Stomach (tissue), 9 donors: ENCODE data around the gene RBMS3. TPM values are rescaled to one million over a fixed set of nuclear protein-coding genes. Genes with fewer than 3 reads are reported as not detected.

Experiments used
- DNase-seq, 2 donors: peaks; one replicate each; pipeline versions ENCODE4 v3.0.0 to v3.0.0-alpha.2; 2013 to 2019
- H3K27ac ChIP-seq, 5 donors: fragments of 200-600 bp in 4 of 5; sonication (generic) in 4 of 5; one replicate each; pipeline ENCODE4 v1.5.1; 2013 to 2019; ENCODE audit warnings: mild to moderate bottlenecking in 1 of 5, moderate library complexity in 1 of 5
- H3K27me3 ChIP-seq, 3 donors: fragments of 200-600 bp; sonication (generic); one replicate each; pipeline ENCODE4 v1.5.1; 2017 to 2019; ENCODE audit warnings: mixed run types in 1 of 3
- H3K36me3 ChIP-seq, 4 donors: fragments of 200-600 bp; sonication (generic); 1 replicate in 3 of 4; 2 replicates in 1 of 4; pipeline ENCODE4 v1.5.1; 2016 to 2019
- H3K4me1 ChIP-seq, 4 donors: fragments of 200-600 bp; sonication (generic); one replicate each; pipeline ENCODE4 v1.5.1; 2016 to 2019
- H3K4me3 ChIP-seq, 4 donors: fragments of 200-600 bp; sonication (generic) in 3 of 4; one replicate each; pipeline ENCODE4 v1.5.1; 2016 to 2019; ENCODE audit warnings: mild to moderate bottlenecking in 1 of 4
- H3K9me3 ChIP-seq, 4 donors: fragments of 200-600 bp; sonication (generic); one replicate each; pipeline ENCODE4 v1.5.1; 2016 to 2019
- EP300 ChIP-seq: sonication (generic); formaldehyde crosslinking; IDR thresholded peaks from one replicate; pipeline ENCODE4 v1.6.1; 2017; ENCODE audit warnings: antibody characterized with exemption
- POLR2A ChIP-seq, 4 donors: fragments of 450-650 bp; IDR thresholded peaks; one replicate each; pipeline ENCODE4 v1.6.1; 2016; ENCODE audit warnings: antibody characterized with exemption in 4 of 4, control low read depth in 2 of 4, mild to moderate bottlenecking in 1 of 4, moderate library complexity in 1 of 4
- POLR2AphosphoS5 ChIP-seq, 3 donors: sonication (generic); formaldehyde crosslinking; IDR thresholded peaks; one replicate each; pipeline ENCODE4 v1.6.1; 2016; ENCODE audit warnings: antibody characterized with exemption in 3 of 3
- WGBS, 5 donors: extraction: QIAGEN DNeasy Blood & Tissue Kit in 3 of 5; methylation state at CpG; one replicate each; pipeline versions ENCODE4 v1.1.5 to v1.1.7; 2013 to 2018; 5-methylcytosine and 5-hydroxymethylcytosine counted together
- intact Hi-C: fragments of 100-400 bp; cut with DNase I; formaldehyde crosslinking; loops from one replicate; pipeline ENCODE4 v1.15.1; 2023; ENCODE audit warnings: low total_unique reads
- polyA plus RNA-seq, 3 donors: library from polyadenylated mRNA; stranded (reverse); fragments of 200-250 nt; gene quantifications; one replicate each; pipeline ENCODE4 v1.2.3, GENCODE V29; 2013
- total RNA-seq, 5 donors: library from RNA; depleted of rRNA; stranded (reverse); fragments of >200 nt; gene quantifications; one replicate each; pipeline versions ENCODE4 v1.1.0 to v1.2.3, GENCODE V29; 2014 to 2016
- TF ChIP-seq, protein P1 (sequence below), 7 experiments: fragments of 450-650 bp in 4 of 7; fragments of 200-600 bp in 3 of 7; sonication (generic) in 3 of 7; IDR thresholded peaks; one replicate each; pipeline ENCODE4 v1.5.1; 2016 to 2019; ENCODE audit warnings: antibody characterized with exemption in 7 of 7, control low read depth in 2 of 7, mild to moderate bottlenecking in 1 of 7
- donor health status: healthy with polysubstance abuse.
- donor health status: Bipolar disorder and iron deficiency.
- donor health status: healthy.

RBMS3 gene
- total and polyA plus RNA-seq, 8 donors, result 2.0 to 103 (median 16.0) TPM

DNA sequence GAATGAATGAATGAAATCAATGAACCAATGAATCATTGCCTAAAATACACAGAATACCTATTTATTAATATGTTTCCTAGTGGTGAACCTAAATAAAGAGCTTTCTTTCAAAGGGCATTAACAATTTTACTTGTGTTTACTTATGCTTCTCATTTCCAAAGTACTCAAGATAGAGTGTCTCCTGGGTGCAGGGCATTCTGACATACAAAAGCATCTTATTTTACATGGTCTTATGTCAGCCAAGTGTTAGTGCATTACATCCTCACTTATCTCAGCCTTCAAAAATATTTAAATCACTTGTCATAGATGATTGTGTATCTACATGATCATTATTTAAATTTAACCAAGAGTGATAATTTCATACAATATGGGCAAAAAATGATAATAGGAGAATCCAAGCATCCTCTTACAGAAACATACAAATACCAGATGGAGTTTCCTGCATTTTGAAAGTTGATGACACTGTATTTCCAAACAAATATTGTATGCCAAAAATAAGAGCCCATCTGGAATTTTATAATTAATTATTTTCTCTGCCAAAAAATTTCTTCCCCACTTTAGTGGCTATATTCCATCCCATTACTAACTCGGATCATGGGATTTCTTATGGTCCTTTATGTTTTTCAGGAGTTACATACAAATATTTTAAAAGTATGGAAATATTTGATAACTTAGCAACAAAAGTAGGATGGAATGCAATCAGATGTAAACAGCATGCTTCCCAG, 279.0 kb downstream of the RBMS3 start:
- peak in 1 of 2 donors; percentile 49 for DNase-seq
- Histone ChIP-seq H3K36me3 (no peaks in the 10 kb centered on the region), H3K4me1 (peaks cover 0 to 4% (median 0%) of the 10 kb centered on the region in 4 donors), H3K9me3 (no peaks in the 10 kb centered on the region), H3K27me3 (no peaks in the 10 kb centered on the region), H3K27ac (no peak overlapping the region), H3K4me3 (no peak overlapping the region)
- intact Hi-C loops, result no loop called here
- no peak for TF ChIP-seq POLR2A (IDR thresholded peaks at IDR 0.05)
- WGBS, 5 donors, result 45 to 76% (median 73%) methylated on average over 1 of the region's 1 CpG

DNA sequence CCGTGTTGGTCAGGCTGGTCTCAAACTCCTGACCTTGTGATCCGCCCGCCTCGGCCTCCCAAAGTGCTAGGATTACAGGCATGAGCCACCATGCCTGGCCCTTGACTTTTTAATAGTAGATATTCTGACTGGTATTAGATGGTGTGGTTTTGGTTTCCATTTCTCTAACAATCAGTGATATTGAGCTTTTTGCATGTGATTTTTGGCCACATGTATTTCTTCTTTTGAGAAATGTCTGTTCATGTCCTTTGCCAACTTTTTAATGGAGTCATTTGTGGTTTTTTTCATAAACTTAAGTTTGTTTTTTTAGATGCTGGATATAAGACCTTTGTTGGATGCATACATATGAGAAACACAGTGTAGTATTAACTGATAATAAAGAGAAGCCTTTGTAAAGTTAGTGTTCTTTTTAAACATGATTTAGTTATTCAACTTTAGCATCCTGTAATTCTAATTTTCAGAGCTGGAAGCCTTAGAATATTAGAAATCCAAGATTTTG, 280.8 kb downstream of the RBMS3 start:
- Histone ChIP-seq H3K27ac (no peak overlapping the region), H3K36me3 (no peaks in the 10 kb centered on the region), H3K9me3 (no peaks in the 10 kb centered on the region), H3K4me1 (no peaks in the 10 kb centered on the region), H3K27me3 (no peaks in the 10 kb centered on the region), H3K4me3 (no peak overlapping the region)
- intact Hi-C loops, result no loop called here
- WGBS, 5 donors, result 70 to 95% (median 84%) methylated on average over 4 of the region's 4 CpGs
- TF ChIP-seq, protein P1, sequence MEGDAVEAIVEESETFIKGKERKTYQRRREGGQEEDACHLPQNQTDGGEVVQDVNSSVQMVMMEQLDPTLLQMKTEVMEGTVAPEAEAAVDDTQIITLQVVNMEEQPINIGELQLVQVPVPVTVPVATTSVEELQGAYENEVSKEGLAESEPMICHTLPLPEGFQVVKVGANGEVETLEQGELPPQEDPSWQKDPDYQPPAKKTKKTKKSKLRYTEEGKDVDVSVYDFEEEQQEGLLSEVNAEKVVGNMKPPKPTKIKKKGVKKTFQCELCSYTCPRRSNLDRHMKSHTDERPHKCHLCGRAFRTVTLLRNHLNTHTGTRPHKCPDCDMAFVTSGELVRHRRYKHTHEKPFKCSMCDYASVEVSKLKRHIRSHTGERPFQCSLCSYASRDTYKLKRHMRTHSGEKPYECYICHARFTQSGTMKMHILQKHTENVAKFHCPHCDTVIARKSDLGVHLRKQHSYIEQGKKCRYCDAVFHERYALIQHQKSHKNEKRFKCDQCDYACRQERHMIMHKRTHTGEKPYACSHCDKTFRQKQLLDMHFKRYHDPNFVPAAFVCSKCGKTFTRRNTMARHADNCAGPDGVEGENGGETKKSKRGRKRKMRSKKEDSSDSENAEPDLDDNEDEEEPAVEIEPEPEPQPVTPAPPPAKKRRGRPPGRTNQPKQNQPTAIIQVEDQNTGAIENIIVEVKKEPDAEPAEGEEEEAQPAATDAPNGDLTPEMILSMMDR (IDR thresholded peaks at IDR 0.05), result no peak
- TF ChIP-seq POLR2AphosphoS5 (IDR thresholded peaks at IDR 0.05) (no peak), EP300 (no peak), POLR2A (IDR thresholded peaks at IDR 0.05) (no peak)
- DNase-seq, result no peak

DNA sequence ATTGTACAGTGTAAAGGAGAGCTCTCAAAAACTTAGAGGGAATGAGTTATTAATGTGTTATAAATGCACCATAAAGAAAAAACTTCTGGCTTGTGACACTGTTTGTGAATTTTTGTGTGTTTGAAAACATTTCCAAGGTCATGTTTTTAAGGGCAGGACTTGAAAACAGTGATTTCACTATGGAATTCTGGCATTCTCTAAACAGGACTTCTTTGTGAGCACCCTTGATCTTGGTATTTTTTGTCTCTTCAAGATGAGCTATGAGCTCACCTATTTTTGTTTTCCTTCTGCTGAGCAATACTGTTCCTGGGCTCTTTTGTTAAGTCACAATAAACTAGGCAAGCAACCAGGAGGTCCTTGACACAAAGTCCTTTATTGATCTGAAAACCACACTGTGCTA, 284.4 kb downstream of the RBMS3 start:
- H3K4me1 ChIP-seq, result no peaks in the 10 kb centered on the region
- intact Hi-C loops, result no loop called here
- no peak overlapping the region for H3K4me3 ChIP-seq
- H3K9me3 ChIP-seq, result no peaks in the 10 kb centered on the region
- TF ChIP-seq EP300 (no peak), POLR2AphosphoS5 (IDR thresholded peaks at IDR 0.05) (no peak), POLR2A (IDR thresholded peaks at IDR 0.05) (no peak)
- TF ChIP-seq, protein P1 (IDR thresholded peaks at IDR 0.05), result no peak
- no peak overlapping the region for H3K27ac ChIP-seq
- DNase-seq, result no peak
- H3K36me3 ChIP-seq, result no peaks in the 10 kb centered on the region
- no peaks in the 10 kb centered on the region for H3K27me3 ChIP-seq

- peaks cover 0 to 7% (median 0%) of the 10 kb centered on the region in 4 donors for H3K9me3 ChIP-seq
- no peaks in the 10 kb centered on the region for H3K36me3 ChIP-seq
- H3K27me3 ChIP-seq, result no peaks in the 10 kb centered on the region
- H3K4me1 ChIP-seq, result no peaks in the 10 kb centered on the region
- intact Hi-C loops, result no loop called here
- DNase-seq, result no peak
- TF ChIP-seq POLR2AphosphoS5 (IDR thresholded peaks at IDR 0.05) (no peak), POLR2A (IDR thresholded peaks at IDR 0.05) (no peak), EP300 (no peak)
- TF ChIP-seq, protein P1 (IDR thresholded peaks at IDR 0.05), result no peak
- no peak overlapping the region for H3K4me3 ChIP-seq
- WGBS, 5 donors, result 68 to 95% (median 91%) methylated on average over 4 of the region's 4 CpGs
- no peak overlapping the region for H3K27ac ChIP-seq
Observed at GRCh38 chr3:29567501-29567900, 286.6 kb downstream of the RBMS3 start.

GRCh38 chr3:29568355-29568754, 287.5 kb downstream of the RBMS3 start:
- WGBS, 5 donors, result 53 to 72% (median 68%) methylated on average over 2 of the region's 2 CpGs
- Histone ChIP-seq H3K36me3 (no peaks in the 10 kb centered on the region), H3K9me3 (peaks cover 0 to 7% (median 0%) of the 10 kb centered on the region in 4 donors), H3K27me3 (no peaks in the 10 kb centered on the region), H3K4me1 (no peaks in the 10 kb centered on the region), H3K4me3 (no peak overlapping the region), H3K27ac (no peak overlapping the region)
- no peak for DNase-seq
- TF ChIP-seq POLR2A (IDR thresholded peaks at IDR 0.05), result no peak
- TF ChIP-seq EP300, result no peak
- TF ChIP-seq, protein P1 (IDR thresholded peaks at IDR 0.05), result no peak
- no peak for TF ChIP-seq POLR2AphosphoS5 (IDR thresholded peaks at IDR 0.05)
- intact Hi-C loops, result no loop called here
